ENCODE data around the gene UBE2F. TPM values are rescaled to one million over a fixed set of nuclear protein-coding genes. Genes with fewer than 3 reads are reported as not detected.
A peak's percentile ranks its signal among the peaks of the same experiment; 100 is the strongest.
"Not testable (repeated sequence)": the region's sequence is repeated elsewhere in the genome, so short reads cannot be mapped to it uniquely, and the experiment has no call there.

The UBE2F gene
- total RNA-seq, 4 donors from 2014 or later, result 40.7 to 88.9 (median 64.9) TPM

DNA sequence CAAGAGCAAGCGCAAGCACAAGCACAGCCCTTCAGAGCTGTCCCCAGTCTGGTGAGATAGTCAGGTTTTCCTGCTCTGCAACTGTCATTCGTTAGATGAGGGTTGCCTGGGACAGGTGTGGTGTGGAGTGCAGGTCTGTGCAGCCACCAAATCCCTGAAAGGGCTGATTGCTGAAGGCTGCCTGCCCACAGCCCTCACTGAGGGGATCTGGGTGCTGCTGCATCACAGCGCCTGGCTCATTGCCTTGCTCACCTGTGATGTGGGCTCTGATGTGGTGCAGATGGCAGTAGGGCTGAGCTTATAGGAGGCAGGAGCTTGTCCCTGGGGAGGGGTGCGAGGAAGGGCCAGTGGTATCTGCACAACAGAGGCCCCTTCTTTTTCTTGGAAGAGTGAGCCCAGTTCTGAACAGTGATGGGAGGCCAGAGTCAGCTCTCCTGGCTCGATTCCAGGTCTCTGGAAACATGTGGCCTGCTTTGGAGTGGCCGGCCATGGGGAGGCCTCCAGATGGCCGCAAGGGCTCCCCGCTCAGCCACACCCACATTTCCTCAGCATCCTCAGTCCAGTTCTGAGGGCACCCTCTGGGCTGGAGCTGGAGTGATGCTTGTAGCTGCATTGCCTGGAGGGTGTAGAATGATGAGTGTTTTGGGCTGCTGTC lies 11.4 kb downstream of the UBE2F start:
- DNase-seq, result peak in 1 of 2 donors; percentile 31
- peaks cover 0 to 3% of the 10 kb centered on the region in 2 donors for H3K4me1 ChIP-seq
- H3K27me3 ChIP-seq, result no peaks in the 10 kb centered on the region
- no peak overlapping the region for H3K4me3 ChIP-seq
- H3K27ac ChIP-seq, result no peak overlapping the region
- intact Hi-C loops (cut with DNase I; ENCODE audit: low total_unique reads), result no loop called here
- no peaks in the 10 kb centered on the region for H3K9me3 ChIP-seq
- no peak for TF ChIP-seq POLR2A (IDR thresholded peaks at IDR 0.05)
- TF ChIP-seq, protein P1, sequence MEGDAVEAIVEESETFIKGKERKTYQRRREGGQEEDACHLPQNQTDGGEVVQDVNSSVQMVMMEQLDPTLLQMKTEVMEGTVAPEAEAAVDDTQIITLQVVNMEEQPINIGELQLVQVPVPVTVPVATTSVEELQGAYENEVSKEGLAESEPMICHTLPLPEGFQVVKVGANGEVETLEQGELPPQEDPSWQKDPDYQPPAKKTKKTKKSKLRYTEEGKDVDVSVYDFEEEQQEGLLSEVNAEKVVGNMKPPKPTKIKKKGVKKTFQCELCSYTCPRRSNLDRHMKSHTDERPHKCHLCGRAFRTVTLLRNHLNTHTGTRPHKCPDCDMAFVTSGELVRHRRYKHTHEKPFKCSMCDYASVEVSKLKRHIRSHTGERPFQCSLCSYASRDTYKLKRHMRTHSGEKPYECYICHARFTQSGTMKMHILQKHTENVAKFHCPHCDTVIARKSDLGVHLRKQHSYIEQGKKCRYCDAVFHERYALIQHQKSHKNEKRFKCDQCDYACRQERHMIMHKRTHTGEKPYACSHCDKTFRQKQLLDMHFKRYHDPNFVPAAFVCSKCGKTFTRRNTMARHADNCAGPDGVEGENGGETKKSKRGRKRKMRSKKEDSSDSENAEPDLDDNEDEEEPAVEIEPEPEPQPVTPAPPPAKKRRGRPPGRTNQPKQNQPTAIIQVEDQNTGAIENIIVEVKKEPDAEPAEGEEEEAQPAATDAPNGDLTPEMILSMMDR (IDR thresholded peaks at IDR 0.05), result no peak
- no peaks in the 10 kb centered on the region for H3K36me3 ChIP-seq

DNA sequence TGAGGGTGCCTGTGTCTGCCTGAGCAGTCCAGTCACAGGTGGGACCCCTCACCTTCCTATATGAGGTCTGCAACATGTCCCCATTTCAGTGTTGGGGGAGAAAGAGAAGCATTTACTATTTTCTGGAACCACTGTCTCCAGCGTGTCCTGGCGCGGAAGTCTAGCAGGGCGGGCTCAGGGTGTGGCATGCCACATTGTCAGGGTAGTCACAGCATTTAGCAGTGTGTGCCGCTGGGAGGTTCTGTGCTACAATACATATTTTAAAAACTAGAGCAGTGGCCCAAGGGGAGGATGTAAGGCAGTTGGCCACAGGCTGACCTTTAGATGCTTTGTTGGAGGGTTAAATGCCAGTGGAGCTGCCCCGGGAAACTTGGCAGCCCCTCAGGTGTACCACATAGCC lies 12.5 kb downstream of the UBE2F start:
- TF ChIP-seq, protein P1 (IDR thresholded peaks at IDR 0.05), result no peak
- TF ChIP-seq POLR2A (IDR thresholded peaks at IDR 0.05), result no peak
- no peak for DNase-seq
- H3K4me1 ChIP-seq, result peaks cover 0 to 3% of the 10 kb centered on the region in 2 donors
- no peak overlapping the region for H3K27ac ChIP-seq
- H3K4me3 ChIP-seq, result no peak overlapping the region
- H3K27me3 ChIP-seq, result no peaks in the 10 kb centered on the region
- H3K9me3 ChIP-seq, result no peaks in the 10 kb centered on the region
- H3K36me3 ChIP-seq, result no peaks in the 10 kb centered on the region
- intact Hi-C loops (cut with DNase I; ENCODE audit: low total_unique reads), result no loop called here

- intact Hi-C loops (cut with DNase I; ENCODE audit: low total_unique reads), result no loop called here
- Histone ChIP-seq H3K36me3 (no peaks in the 10 kb centered on the region), H3K27ac (no peak overlapping the region), H3K27me3 (no peaks in the 10 kb centered on the region), H3K4me1 (peaks cover 0 to 3% of the 10 kb centered on the region in 2 donors), H3K9me3 (no peaks in the 10 kb centered on the region), H3K4me3 (no peak overlapping the region)
- TF ChIP-seq, protein P1 (IDR thresholded peaks at IDR 0.05), result no peak
- TF ChIP-seq POLR2A (IDR thresholded peaks at IDR 0.05), result no peak
- no peak for DNase-seq
Observed at GRCh38 chr2:237980087-237980486, 13.3 kb downstream of the UBE2F start.

DNA sequence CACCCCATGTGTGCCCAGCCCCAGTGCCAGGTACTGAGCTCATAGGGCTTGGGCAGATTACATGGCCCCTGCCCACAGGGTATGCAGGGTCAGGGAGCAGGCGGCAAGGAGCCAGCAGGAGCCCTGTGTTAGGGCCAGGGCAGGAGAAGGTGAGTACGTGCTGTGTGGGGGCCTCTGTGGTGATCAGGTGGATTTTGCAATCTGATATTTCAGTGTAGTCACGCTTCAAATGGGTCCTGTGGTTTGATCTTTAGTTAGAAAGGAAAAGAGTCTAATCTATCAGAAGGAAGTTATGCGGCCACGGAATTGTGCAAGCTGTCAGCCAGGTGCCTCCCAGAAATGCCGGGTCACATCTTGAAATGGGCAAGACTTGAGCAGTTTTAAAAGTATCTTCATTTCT lies 13.9 kb downstream of the UBE2F start:
- Histone ChIP-seq H3K4me3 (no peak overlapping the region), H3K27me3 (no peaks in the 10 kb centered on the region), H3K9me3 (no peaks in the 10 kb centered on the region), H3K36me3 (no peaks in the 10 kb centered on the region), H3K4me1 (peaks cover 0 to 3% of the 10 kb centered on the region in 2 donors), H3K27ac (no peak overlapping the region)
- DNase-seq, result no peak
- TF ChIP-seq, protein P1 (IDR thresholded peaks at IDR 0.05), result no peak
- no peak for TF ChIP-seq POLR2A (IDR thresholded peaks at IDR 0.05)
- intact Hi-C loops (cut with DNase I; ENCODE audit: low total_unique reads), result no loop called here

- H3K36me3 ChIP-seq; H3K4me3 ChIP-seq; H3K27ac ChIP-seq; intact Hi-C loops (cut with DNase I; ENCODE audit: low total_unique reads); DNase-seq; H3K27me3 ChIP-seq; H3K4me1 ChIP-seq; H3K9me3 ChIP-seq: not testable (repeated sequence)
Observed at GRCh38 chr2:237981621-237982020, 14.8 kb downstream of the UBE2F start.

Measured in uterus (tissue), 4 donors.